Measurements from ENCODE around the gene CHID1. TPM values are rescaled to one million over a fixed set of nuclear protein-coding genes. Genes with fewer than 3 reads are reported as not detected.

Gene CHID1
- total RNA-seq, 1 donor from 2014 or later = 108 TPM

DNA sequence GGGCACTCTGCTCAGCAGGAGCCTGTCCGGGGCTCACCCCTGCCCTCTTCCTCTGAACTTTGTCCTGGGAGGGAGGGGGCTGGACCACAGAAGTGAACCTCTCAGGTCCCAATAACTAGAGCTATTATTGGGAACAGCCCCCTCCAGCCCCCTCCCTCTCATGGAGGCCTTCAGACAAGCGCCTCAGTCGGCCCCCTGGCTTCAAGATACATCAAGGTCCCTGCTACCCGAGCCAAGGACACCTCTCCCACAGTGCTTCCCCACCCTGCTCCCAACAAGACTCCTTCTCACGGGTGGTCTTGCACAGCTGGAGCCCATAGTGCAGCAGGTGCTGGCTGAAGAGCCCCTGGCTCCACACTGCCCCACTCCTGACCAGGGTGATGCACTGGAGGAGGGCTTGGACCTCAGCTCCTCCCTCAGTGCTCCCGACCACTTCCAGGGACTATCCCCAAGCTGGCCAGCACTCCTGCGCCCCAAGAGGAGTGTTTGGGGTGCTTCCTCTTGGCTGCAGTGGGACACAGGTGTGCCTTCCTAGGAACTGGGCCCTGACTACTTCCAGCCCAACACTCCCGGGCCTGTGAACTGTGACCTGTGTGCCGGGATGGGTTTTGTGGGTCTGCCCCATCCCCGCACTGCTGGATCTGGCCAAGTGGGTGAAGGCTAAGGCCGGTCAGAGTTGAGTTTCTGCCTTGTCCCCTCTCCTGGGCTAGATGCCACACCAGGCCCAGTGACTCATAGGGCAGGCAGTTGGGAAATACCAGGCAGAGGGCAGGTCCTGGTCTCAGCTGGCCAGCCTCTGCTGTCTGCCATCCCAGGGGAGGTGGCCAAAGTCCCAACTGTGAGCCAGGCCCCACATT is 89.7 kb downstream of the CHID1 start:
- H3K4me3 ChIP-seq (ENCODE audit: low read depth, low read length) = peak overlapping the region; percentile 88
- TF ChIP-seq CTCF (conservative IDR thresholded peaks at IDR 0.05; ENCODE audit: low read depth, low read length) = no peak
- DNase-seq (ENCODE audit: low read depth) = no peak

- TF ChIP-seq CTCF (conservative IDR thresholded peaks at IDR 0.05; ENCODE audit: low read depth, low read length) = no peak
- no peak for DNase-seq (ENCODE audit: low read depth)
These were observed 90.5 kb downstream of the CHID1 start for GRCh38 chr11:819943-820649.

DNA sequence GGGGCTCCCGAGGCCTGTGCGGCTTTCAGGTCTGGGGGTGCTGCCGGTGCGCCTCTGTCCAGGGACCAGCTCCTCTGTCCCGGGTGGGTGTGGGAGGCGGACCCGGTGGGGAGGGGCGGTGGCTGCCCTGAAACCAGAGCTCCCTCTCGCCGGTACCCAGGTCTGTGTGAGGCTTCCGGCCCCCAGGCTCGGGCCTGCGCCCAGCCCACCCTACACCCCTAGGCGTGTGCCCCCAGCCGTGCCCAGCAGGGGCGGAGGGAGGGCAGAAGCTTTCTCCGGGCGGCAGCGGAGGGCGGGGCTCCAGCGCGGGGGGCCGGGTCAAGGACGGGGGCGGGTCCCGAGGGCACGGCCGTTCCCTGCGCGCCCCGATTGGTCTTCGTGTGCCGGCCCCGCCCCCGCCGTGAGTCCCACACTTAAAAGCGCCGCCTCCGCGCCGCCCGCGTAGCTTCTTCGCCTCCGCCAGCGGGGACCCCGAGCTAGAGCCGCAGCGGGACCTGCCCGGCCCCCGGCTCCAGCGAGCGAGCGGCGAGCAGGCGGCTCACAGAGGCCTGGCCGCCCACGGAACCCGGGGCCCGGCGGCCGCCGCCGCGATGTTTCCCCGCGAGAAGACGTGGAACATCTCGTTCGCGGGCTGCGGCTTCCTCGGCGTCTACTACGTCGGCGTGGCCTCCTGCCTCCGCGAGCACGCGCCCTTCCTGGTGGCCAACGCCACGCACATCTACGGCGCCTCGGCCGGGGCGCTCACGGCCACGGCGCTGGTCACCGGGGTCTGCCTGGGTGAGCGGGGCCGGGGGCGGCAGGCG is 91.3 kb downstream of the CHID1 start:
- H3K4me3 ChIP-seq (ENCODE audit: low read depth, low read length) = peak overlapping the region; percentile 88
- TF ChIP-seq CTCF (conservative IDR thresholded peaks at IDR 0.05; ENCODE audit: low read depth, low read length) = no peak
- DNase-seq (ENCODE audit: low read depth) = no peak

More at GRCh38 chr11:819943-820649, 90.5 kb downstream of the CHID1 start:
- H3K4me3 ChIP-seq (ENCODE audit: low read depth, low read length) = peak overlapping the region; percentile 88

DNA sequence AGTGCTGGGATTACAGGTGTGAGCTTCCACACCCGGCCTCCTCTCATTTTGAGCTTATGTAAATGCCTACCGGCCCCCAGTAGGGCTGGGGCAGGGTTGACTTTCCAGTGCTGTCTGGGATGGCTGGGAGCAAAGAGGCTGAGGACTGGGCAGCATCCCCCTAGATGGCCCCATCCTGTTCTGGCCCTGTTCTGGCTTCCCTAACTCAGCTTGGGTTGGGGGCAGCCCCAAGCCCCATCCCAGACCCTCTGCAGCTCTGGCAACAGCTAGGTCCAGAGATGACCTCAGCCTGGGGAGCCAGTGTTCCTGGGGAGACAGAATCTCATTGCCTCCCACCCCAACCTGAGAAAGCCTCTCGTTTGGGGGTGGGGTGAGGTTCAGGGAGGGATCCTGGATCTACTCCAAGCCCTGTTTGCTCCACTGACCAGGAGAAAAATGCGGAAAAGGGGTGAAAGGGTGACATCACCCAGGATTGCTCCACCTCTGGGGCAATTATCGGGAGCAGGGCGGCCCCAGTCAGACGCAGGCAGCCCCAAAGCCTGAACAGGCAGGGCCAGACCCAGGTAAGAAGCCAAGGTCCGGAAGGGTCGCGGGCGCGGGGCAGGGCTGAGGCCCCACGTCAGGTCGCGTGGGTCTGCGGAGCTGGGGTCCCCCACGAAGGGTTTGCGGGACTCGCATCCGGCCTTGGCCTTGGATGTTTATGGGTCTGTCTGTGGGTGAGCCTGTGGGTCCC is 92.0 kb downstream of the CHID1 start, which contains the start of gene PNPLA2:
TSS of gene PNPLA2 (plus strand) at position 519 of the 733 bp plus-strand sequence. CDS start 805 bp downstream, outside the sequence.
- H3K4me3 ChIP-seq (ENCODE audit: low read depth, low read length) = peak within 1 kb of the TSS; percentile 88
- no peak for TF ChIP-seq CTCF (conservative IDR thresholded peaks at IDR 0.05; ENCODE audit: low read depth, low read length)
- DNase-seq (ENCODE audit: low read depth) = no peak

Other genes with a start within 250 kb of the CHID1 start
- gene DEAF1, start 215.6 kb downstream of the CHID1 start, total RNA-seq = 38.2 and 40.4 TPM in 2 replicates
- 10.7 and 20.8 TPM in 2 replicates for gene TMEM80, start 215.0 kb downstream of the CHID1 start, total RNA-seq
- gene EPS8L2, start 204.6 kb downstream of the CHID1 start, total RNA-seq = 145 and 151 TPM in 2 replicates
- gene TALDO1, start 163.3 kb downstream of the CHID1 start, total RNA-seq = 332 and 365 TPM in 2 replicates
- 32.6 and 68.8 TPM in 2 replicates for gene GATD1, start 133.3 kb downstream of the CHID1 start, total RNA-seq
- gene CEND1, start 120.7 kb downstream of the CHID1 start, total RNA-seq = 0.14 TPM in 1 of 2 replicates, not detected in the other
- gene SLC25A22, start 112.5 kb downstream of the CHID1 start, total RNA-seq = 20.1 and 33.6 TPM in 2 replicates
- gene PIDD1, start 105.6 kb downstream of the CHID1 start, total RNA-seq = 17.4 and 32.1 TPM in 2 replicates
- 663 and 837 TPM in 2 replicates for gene RPLP2, start 100.8 kb downstream of the CHID1 start, total RNA-seq
- 19.1 and 34.7 TPM in 2 replicates for gene PNPLA2, start 91.9 kb downstream of the CHID1 start, total RNA-seq
- gene CRACR2B, start 82.9 kb downstream of the CHID1 start, total RNA-seq = 21.0 and 55.7 TPM in 2 replicates
- gene CD151, start 77.9 kb downstream of the CHID1 start, total RNA-seq = 538 and 626 TPM in 2 replicates
- 166 and 213 TPM in 2 replicates for gene POLR2L, start 68.3 kb downstream of the CHID1 start, total RNA-seq
- gene TSPAN4, start 68.0 kb downstream of the CHID1 start, total RNA-seq = 118 and 188 TPM in 2 replicates
- gene AP2A2, start 15.1 kb upstream of the CHID1 start, total RNA-seq = 48.5 and 49.8 TPM in 2 replicates
- gene MUC6, start 125.9 kb upstream of the CHID1 start, total RNA-seq = not detected in 2 replicates
- gene MUC2, start 164.1 kb upstream of the CHID1 start, total RNA-seq = not detected in 2 replicates
- not detected in 2 replicates for gene MUC5AC, start 247.1 kb upstream of the CHID1 start, total RNA-seq

Measured in epithelial cell of proximal tubule (primary cell).